HK-2 (cell line): ENCODE data around the gene ECM1.

Experiments
- DNase-seq: peaks from one replicate; pipeline ENCODE4 v3.0.0-alpha.2; 2018; ENCODE audit not compliant: unreplicated experiment

Gene ECM1

DNA sequence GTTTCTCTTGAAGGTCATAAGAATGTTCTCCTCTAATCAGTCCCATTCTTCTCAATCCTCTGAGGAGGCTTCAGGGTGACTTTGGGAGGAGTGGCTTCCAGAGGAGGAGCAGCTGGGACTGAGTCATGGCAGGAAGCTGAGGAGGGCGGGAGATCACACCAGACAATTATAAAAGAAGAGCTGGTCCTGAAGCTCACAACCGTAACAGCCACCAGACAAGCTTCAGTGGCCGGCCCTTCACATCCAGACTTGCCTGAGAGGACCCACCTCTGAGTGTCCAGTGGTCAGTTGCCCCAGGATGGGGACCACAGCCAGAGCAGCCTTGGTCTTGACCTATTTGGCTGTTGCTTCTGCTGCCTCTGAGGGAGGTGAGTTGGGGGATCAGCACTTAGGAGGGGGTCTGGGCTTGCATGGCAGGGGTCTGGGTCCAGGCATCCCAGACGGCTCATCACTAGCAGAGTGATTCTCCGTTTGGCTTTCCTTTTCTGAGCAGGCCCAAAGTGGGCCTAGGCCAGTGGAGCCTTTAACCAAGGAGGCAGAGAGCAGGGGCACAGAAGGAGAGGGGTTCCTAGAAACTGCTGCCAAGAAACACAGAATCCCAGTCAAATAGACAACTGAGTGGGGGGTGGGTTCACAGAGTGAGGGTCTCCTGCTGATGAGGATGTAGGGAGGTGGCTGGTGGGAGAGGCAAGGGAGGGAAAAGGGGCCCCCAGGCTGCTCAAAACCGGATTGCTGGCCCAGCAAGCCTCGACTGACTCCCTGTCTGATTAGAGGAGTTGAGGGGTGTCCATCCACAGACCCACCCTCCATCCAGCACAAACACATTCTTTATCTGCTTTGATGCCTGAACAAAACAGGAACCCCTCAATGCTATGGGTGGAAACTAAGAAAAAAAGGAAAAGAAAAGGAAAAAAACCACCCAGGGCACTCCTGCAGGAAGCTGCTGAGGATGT lies at the start of gene ECM1:
Gene ECM1, plus strand, starts transcription at position 198 of the 953 bp plus-strand sequence. Its CDS starts 101 bp downstream, at position 299.
- peak; percentile 66 for DNase-seq

DNA sequence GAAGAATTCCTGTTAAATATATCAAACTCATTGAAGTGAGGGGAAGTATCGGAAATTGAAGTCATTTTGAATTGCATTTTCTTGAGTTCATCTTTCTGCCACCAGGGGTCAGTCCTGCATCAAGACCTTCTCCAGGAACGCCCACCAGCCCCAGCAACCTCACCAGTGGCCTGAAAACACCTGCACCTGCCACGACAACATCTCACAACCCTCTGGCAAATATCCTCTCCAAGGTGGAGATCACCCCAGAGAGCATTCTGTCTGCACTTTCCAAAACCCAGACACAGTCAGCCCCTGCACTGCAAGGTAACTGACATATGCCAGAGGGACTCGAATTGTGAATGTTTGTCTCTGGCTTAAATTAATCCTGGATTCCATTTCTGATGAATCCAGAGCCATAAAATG lies 43.5 kb upstream of the ECM1 start:
- peak; percentile 53 for DNase-seq

DNA sequence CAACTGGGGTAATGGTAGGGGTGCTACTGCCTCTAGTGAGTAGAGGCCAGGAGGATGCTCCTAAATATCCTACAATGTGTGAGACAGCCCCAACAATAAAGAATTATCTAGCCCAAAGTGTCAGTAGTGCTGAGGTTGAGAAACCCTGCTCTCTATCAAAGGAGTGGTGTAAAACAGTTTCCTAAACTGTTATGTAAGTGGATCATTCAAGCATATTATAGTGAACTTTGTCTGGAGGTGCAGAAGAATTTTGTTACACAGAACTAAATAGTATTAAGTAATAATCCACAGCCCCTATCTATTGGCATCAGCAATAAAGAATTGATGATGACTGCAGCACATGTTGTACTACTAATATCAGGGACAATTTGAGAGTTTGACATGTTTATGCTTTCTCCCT lies 40.9 kb upstream of the ECM1 start:
- DNase-seq, result no peak

DNA sequence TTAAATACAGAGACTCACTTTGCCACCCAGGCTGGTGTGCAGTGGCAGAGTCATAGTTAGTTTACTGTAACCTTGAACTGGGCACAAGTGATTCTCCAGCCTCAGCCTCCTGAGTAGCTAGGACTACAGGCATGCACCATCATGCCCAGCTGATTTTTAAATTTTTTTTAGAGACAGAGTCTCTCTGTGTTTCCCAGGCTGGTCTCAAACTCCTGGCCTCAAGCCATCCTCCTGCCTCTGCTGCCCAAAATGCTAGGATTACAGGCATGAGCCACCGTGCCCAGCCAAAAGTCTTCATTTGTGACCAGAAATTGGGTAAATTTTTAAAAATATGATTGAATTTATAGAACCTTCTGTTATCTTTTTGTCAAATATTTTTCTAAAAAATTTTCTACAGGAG lies 38.6 kb upstream of the ECM1 start:
- no peak for DNase-seq

DNA sequence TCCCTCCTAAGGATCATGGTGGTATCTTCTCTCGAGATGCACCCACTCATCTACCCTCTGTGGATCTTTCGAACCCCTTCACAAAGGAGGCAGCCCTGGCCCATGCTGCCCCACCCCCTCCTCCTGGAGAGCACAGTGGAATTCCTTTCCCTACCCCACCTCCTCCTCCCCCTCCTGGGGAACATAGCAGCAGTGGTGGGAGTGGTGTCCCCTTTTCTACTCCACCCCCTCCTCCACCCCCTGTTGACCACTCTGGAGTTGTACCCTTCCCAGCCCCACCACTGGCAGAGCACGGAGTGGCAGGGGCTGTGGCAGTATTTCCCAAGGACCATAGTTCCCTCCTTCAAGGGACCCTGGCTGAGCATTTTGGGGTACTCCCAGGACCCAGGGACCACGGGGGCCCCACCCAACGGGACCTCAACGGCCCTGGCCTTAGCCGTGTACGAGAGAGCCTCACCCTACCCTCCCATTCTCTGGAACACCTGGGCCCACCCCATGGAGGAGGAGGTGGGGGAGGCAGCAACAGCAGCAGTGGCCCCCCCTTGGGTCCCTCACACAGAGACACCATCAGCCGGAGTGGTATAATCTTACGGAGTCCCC lies 35.2 kb upstream of the ECM1 start:
- no peak for DNase-seq

DNA sequence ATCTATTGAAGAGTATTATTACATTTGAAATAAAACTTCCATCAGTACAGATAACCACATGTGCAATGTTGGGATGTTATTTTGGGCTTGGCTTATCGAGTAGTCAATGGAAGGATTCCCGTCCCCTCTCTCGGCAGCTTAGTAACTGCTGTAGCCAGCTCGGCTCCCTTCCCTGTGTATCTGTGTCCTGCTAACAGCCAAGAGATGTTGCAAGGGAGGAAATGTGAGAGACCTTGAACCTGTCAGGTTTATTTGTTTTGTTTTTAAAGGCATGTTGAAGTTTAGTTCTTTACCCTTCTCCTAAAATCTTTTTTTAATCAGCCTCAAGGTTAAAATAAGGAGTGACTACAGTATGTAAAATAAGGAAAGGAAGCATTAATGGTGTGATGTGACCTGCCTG lies 34.2 kb upstream of the ECM1 start:
- no peak for DNase-seq

DNA sequence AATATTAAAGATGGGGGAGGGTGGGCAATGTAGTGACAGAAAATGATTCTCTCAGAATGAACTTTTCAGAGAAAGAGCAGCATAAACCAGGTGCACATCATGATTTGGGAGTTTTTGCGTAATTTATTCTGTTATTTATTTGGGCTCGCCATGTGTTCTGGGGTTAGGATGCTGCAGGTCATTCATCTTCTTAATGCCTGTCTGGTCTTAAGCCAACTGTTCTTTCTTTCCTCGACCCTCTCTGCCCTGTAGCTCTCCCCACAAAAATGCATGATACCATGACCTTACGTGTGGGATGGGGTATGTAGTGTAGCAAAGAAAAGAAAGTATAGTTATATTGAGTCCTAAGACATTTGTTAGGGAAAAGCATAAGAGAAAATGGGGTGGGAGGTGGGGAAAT lies 33.0 kb upstream of the ECM1 start:
- DNase-seq, result no peak

DNA sequence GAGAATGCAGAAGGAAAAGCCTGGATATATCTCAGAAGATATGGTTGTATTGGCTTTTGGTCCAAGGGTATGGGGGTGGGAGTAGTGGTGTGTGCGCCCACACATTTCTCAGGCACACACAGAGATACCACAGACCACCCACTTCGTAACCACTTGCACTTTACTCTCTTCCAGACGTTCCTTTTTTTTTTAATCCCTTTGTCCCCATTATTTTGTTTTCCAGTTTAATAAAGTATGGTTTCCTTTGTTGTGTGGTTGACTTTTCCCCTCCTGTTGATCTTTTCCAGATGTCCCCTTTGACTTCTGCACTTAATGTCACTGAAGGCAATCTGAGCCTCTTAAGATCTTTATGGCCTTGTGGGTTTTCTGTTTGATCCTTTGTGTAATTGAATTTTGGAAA lies 31.2 kb upstream of the ECM1 start:
- no peak for DNase-seq

DNA sequence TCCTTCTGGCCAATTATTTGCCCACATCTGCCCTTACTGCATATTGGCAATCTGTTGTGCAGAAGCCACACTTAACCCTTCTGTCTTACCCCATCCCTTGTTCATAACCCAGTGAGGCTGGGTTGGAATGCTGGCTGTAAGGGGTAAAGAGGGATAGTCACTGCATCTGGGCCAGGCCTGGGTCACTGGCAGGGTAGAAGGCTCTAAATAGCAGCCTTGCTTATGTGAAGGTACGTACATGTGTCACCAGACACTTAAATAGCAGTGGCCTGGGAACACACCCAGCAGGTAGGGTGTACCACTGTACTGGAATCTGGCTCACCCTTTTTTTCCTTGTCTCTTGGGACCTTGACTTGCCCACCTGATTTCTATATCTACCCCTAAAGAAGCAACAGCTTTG lies 30.6 kb upstream of the ECM1 start:
- no peak for DNase-seq

DNA sequence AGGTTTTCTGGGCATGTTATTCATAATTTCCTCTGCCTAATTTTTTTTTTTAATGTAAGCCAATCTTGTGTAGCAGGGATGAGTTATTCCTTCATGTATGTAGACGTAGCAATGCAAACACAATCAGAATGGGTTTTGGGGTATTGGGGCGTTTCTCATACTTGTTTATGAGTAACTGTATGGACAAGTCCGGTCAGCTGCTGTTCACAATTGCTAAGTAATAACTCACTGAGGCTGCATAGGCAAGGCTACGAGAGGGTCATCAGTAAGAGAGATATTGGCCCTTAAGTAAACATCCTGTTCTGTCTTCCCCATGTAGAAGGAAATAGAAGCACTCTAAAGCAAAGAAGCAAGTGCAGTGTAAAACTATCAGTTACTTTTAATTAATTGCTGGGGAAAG lies 30.2 kb upstream of the ECM1 start:
- DNase-seq, result no peak

DNA sequence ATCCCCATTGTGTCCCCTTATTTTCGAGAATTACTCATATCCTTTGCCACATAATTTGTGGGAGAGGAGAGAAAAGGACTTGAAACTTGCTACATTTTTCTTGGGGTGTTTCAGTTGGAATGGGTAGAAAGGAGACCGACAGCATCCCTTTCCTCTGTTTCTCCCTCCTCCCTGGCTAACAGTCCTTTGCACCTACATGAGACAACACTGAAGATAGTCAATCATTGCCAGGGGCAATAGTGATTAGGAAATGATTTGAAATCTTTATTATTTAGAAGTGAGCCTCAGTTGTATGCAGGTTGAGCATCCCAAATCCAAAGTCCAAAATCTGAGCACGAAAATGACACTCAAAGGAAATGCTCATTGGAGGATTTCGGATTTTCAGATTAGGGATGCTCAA lies 28.5 kb upstream of the ECM1 start:
- DNase-seq, result no peak

DNA sequence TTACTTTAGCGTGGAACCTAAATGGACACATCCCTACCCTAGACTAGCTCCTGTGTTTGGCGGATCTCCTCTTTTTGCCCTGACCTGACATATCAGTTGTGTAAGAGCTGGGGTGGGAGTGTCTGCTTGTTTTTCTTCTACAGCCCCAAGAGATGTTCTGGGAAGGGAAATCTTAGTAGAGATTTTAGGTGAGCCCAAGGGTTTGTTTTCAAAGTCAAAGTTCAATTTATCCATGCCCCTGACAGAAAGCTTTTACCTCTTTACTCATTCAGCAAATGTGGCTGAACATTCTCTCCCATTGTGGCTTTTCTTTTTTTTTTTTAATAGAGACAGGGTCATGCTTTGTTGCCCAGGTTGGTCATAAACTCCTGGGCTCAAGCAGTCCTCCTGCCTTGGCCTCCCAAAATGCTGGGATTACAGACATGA lies 28.0 kb upstream of the ECM1 start:
- no peak for DNase-seq

DNA sequence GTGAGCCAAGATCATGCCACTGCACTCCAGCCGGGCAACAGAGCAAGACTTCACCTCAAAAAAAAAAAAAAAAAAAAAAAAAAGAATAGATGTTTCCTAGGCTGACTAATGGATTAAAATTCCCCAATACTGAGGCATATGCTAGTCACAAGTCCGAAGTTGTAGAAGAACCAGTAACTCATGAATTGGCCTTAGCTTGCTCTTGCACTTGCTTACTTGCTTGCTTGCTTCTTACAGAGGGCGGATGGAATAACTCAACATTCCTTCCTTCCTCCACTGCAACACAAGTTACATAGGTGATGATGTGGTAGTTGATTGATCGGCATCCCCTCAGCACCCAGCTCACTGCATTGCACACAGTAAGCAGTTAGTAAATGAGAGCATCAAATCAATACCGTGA lies 23.5 kb upstream of the ECM1 start:
- DNase-seq, result no peak

DNA sequence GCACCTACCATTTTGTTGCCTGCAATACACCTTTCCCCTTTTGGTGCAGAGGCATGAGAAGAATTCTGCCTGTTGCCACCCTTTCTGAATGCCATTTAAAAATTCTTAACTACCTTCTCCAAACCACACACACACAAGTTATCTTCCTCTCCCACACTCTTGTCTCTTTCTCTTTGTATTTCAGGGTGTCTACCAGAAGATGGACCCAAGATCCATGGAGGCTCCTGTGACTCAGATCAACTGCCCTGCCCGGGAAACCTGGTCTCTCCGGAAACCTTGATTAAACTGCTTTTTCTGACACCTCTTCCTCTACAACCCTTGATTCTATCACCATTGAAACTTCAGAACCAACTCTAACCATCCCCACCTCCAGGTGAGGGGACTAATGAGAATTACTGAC lies 23.0 kb upstream of the ECM1 start:
- DNase-seq, result no peak

DNA sequence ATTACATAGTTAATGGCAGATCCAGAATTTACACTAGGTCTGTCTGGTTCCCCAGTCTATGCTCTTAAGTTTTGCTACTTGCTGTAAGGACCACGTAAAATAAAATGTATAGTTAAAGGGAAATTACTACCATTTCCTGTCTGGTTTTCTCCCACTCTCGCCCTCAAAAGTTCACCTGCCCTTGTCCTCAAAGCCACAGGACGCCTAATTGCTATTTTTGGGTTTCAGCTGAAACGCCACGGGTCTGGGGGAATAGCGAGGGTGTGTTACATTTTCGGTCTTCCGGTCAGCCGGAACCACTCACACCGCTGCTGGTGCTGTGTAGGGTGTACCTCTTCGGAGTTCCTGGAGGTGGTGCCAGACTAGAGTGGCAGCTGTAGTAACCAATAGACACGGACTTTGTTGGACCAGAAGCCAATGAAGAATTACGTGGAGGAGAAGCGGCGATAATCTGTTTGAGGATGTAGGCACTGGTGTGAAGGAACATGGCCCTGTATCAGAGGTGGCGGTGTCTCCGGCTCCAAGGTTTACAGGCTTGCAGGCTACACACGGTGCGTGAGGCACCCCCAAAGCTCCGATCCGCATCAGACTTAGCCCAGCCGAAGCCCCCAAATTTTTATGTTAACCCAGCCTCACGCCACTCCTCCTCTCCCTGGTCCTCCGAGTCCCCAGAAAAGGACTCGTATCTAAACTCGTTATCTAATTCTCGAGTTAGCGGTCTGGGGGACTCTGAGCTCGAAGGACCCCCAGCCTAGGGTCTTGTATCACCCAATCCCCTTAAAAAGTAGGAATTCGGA lies 20.7 kb upstream of the ECM1 start, which contains the start of gene TARS2:
Gene TARS2, plus strand, starts transcription at position 454 of the 797 bp plus-strand sequence. Its CDS starts 32 bp downstream, at position 486.
- DNase-seq, result peak; percentile 98

DNA sequence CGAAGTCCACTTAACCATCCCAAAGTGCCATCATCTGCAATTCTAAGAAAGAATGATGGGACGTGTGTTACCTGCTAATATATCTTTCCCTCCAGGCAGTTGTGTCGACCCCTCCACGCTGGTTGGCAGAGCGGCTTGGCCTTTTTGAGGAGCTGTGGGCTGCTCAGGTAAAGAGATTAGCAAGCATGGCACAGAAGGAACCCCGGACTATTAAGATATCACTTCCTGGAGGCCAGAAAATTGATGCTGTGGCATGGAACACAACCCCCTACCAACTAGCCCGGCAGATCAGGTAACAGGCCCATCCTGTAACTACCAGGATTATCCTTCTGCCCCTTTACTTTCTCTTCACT lies 20.2 kb upstream of the ECM1 start:
- DNase-seq, result no peak

DNA sequence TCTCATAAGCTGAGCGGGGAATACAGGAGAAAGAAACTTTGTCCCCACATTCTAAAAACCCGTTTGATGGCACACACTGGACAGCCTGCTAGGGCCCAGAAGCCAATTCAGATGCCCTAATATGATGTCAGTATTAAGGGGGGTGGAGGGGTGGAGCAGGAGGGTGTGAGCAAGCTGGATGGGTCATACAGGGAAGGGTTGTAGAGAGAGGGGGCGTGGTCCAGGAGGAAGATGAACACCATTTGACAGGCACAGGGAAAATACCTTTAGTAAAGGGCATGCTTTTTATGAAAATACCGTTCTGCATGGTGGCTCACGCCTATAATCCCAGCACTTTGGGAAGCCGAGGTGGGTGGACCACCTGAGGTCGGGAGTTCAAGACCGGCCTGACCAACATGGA lies 14.7 kb upstream of the ECM1 start:
- no peak for DNase-seq

DNA sequence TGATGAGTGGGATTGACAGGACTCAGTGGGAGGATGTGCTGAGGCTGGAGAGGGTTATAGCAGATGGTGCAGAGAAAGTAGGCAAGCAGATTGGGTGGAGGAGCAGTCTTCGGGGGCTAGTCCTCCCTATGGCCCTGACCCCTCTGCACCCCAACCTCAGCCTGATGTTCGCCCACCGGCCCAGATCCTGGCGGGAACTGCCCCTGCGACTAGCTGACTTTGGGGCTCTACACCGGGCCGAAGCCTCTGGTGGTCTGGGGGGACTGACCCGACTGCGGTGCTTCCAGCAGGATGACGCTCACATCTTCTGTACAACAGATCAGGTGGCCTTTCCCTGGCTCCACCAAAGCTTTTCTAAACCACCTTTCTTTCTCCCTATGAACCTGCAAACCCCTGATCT lies 9.6 kb upstream of the ECM1 start:
- no peak for DNase-seq

DNA sequence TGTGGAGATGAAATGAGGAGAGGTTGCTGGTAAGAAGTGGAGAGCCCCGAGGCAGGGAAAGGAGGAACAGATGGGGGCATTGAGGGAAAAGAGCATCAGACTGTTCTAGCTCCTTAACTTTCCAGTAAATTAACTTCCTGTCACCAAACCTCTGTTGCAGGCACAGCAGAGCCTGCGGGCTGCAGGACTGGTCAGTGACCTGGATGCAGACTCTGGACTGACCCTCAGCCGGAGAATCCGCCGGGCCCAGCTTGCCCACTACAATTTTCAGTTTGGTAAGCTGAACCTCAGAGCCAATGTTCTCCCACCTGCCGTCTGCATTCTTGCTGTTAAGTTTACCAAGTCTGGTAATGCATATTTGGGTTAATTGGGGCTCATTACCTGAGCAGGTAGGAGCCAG lies 2.5 kb upstream of the ECM1 start:
- DNase-seq, result no peak

DNA sequence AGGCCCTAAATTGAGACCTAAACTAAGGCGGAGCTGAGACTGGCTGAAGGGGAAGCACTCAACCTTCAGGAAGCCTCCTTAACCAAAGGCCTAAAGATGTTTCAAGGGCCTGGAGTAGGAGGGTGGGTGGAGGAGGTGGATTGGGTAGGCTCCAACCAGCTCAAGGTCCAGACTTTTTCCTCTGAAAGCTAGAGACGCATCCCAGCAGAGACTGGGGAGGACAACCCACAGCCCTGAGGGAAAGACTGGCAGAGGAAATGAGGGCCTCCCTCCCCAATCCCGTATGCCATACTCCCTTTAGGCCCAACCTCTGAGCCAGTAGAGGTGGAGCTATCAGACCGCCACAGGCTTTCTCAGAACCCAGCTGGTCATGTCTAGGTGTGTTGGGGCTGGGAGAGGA lies 1.1 kb downstream of the ECM1 start:
- no peak for DNase-seq

DNA sequence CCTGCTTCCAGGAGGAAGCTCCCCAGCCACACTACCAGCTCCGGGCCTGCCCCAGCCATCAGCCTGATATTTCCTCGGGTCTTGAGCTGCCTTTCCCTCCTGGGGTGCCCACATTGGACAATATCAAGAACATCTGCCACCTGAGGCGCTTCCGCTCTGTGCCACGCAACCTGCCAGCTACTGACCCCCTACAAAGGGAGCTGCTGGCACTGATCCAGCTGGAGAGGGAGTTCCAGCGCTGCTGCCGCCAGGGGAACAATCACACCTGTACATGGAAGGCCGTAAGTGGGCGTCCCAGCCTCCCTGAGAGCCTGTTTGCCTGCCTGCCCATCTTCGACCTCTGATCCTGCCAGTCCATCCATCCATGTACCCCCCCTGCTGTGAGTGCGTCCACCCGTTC lies 3.6 kb downstream of the ECM1 start:
- no peak for DNase-seq

DNA sequence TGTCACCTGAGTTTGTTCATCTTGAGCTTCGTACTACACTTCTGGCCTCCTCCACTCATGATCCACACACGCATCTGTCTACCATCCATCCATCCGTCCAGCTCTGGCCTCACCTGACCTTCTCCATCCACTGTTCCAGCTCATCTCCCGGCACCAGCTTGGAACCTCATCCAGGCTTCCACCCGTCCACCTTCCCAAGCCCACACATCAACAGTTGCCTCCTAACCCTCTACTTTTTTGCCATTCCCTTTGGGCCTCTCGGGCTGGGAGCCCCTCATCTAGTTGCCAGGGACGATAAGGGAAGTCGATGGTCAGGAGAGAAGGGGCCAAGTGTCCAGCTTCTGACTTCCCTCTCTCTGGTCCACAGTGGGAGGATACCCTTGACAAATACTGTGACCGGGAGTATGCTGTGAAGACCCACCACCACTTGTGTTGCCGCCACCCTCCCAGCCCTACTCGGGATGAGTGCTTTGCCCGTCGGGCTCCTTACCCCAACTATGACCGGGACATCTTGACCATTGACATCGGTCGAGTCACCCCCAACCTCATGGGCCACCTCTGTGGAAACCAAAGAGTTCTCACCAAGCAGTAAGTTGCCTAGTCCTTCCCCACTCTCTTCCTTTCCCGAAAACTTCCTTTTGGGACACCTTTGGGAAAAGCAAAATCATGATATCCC lies 4.2 kb downstream of the ECM1 start:
- DNase-seq, result no peak
